GM12878 (cell line): ENCODE measurements around the gene CFAP299. TPM values are rescaled to one million over a fixed set of nuclear protein-coding genes. Genes with fewer than 3 reads are reported as not detected.
A peak's percentile ranks its signal among the peaks of the same experiment; 100 is the strongest.

ENCODE experiments used
- ATAC-seq: fragments of 200-7000 bp; cut with Tn5 transposase; 3 replicates; pipeline ENCODE4 v1.9.1; 2020; ENCODE audit warnings: mild to moderate bottlenecking, moderate library complexity
- BruUV-seq: library from RNA; stranded (reverse); fragments of 400-500 nt; replicated peaks from 2 replicates; lab custom pipeline; 2021; lab: Mats Ljungman, UMichigan
- CTCF ChIA-PET: fragments of 300-600 bp; sonication (Branson Sonifier 250); formaldehyde crosslinking; extraction: SDS; loops from one replicate; lab custom pipeline; 2021; ENCODE audit warnings: inconsistent platforms; lab: Yijun Ruan, JAX
- POLR2A ChIA-PET: fragments of 350-600 bp; formaldehyde crosslinking; extraction: SDS; loops from one replicate; lab custom pipeline; 2021; ENCODE audit warnings: inconsistent platforms; lab: Charles Lee
- RAD21 ChIA-PET: fragments of 300-600 bp; sonication (Branson Sonifier 250); formaldehyde crosslinking; loops from one replicate; lab custom pipeline; 2023; ENCODE audit warnings: antibody characterized with exemption; ENCODE audit not compliant: unreplicated experiment; lab: Charles Lee
- SMC1A ChIA-PET: fragments of 300-600 bp; sonication (Branson Sonifier 250); formaldehyde crosslinking; loops from one replicate; lab custom pipeline; 2023; ENCODE audit not compliant: unreplicated experiment, uncharacterized antibody; lab: Charles Lee
- DNase-seq: peaks from one replicate; pipeline ENCODE4 v3.0.0-alpha.2; 2011; ENCODE audit warnings: low read depth, low spot score
- FAIRE-seq: peaks from 3 replicates; lab custom pipeline; 2011; peaks lifted over from hg19 to GRCh38; lab: Jason Lieb, UNC
- H2AFZ ChIP-seq: 2 replicates; pipeline ENCODE4 v1.6.0; 2011; ENCODE audit warnings: low read depth, low read length, control low read depth; ENCODE audit not compliant: control insufficient read depth
- H3K27ac ChIP-seq: 2 replicates; pipeline ENCODE4 v1.5.1; 2011; ENCODE audit warnings: control low read depth; ENCODE audit not compliant: control insufficient read depth, insufficient read depth
- H3K27me3 ChIP-seq, 2 experiments: replicated peaks in 1 of 2; 2 replicates each; pipeline versions ENCODE4 v1.6.0 to v1.6.1; 2011; ENCODE audit warnings: low read length in 1 of 2; ENCODE audit not compliant: control insufficient read depth in 2 of 2, insufficient read depth in 2 of 2
- H3K36me3 ChIP-seq, 2 experiments: 2 replicates each; pipeline ENCODE4 v1.5.1; 2011; ENCODE audit warnings: low read length in 1 of 2; ENCODE audit not compliant: control insufficient read depth in 2 of 2, insufficient read depth in 2 of 2
- H3K4me1 ChIP-seq: 2 replicates; pipeline ENCODE4 v1.6.1; 2011; ENCODE audit warnings: mild to moderate bottlenecking, low read length, moderate library complexity, mixed read lengths; ENCODE audit not compliant: control insufficient read depth, insufficient read depth
- H3K4me2 ChIP-seq: 2 replicates; pipeline ENCODE4 v1.6.0; 2011; ENCODE audit warnings: control low read depth; ENCODE audit not compliant: control insufficient read depth, insufficient read depth
- H3K4me3 ChIP-seq: fragments of 200-600 bp; sonication (generic); 2 replicates; pipeline ENCODE4 v1.5.1; 2016
- H3K79me2 ChIP-seq: 2 replicates; pipeline ENCODE4 v1.6.0; 2011; ENCODE audit warnings: low read length; ENCODE audit not compliant: control insufficient read depth, insufficient read depth
- H3K9ac ChIP-seq: 2 replicates; pipeline ENCODE4 v1.8.0; 2011; ENCODE audit warnings: low read length, control low read depth, mixed read lengths; ENCODE audit not compliant: control insufficient read depth, insufficient read depth
- H3K9me3 ChIP-seq: replicated peaks from 3 replicates; pipeline ENCODE4 v1.5.1; 2011; ENCODE audit warnings: mild to moderate bottlenecking, low read length; ENCODE audit not compliant: control insufficient read depth, insufficient read depth
- H4K20me1 ChIP-seq: 2 replicates; pipeline ENCODE4 v1.6.0; 2011; ENCODE audit not compliant: control insufficient read depth, insufficient read depth
- BACH1 ChIP-seq: fragments of 450-650 bp; IDR thresholded peaks from 2 replicates; pipeline ENCODE4 v1.6.1; 2017; ENCODE audit warnings: mild to moderate bottlenecking, borderline replicate concordance
- CBFB ChIP-seq: IDR thresholded peaks from 2 replicates; pipeline ENCODE4 v1.6.1; 2016; ENCODE audit warnings: antibody characterized with exemption, low read depth
- DPF2 ChIP-seq: fragments of 450-650 bp; IDR thresholded peaks from 2 replicates; pipeline ENCODE4 v1.6.1; 2017; ENCODE audit warnings: mild to moderate bottlenecking
- FOXK2 ChIP-seq: fragments of 450-650 bp; IDR thresholded peaks from 2 replicates; pipeline ENCODE4 v1.6.1; 2017; ENCODE audit warnings: mild to moderate bottlenecking, moderate library complexity
- IKZF2 ChIP-seq, 2 experiments: fragments of 450-650 bp; IDR thresholded peaks; 2 replicates each; pipeline ENCODE4 v1.6.1; 2017; ENCODE audit warnings: mild to moderate bottlenecking in 2 of 2, moderate library complexity in 2 of 2
- RAD21 ChIP-seq: IDR thresholded peaks from 2 replicates; pipeline ENCODE4 v1.6.1; 2011; ENCODE audit warnings: mild to moderate bottlenecking, low read depth, low read length, moderate library complexity; ENCODE audit not compliant: insufficient read depth
- RB1 ChIP-seq: fragments of 450-650 bp; formaldehyde crosslinking; IDR thresholded peaks from 2 replicates; pipeline ENCODE4 v1.6.1; 2017; ENCODE audit warnings: mild to moderate bottlenecking, borderline replicate concordance
- RUNX3 ChIP-seq: IDR thresholded peaks from 2 replicates; pipeline ENCODE4 v1.6.1; 2012; ENCODE audit warnings: low read length, inconsistent platforms
- SIX5 ChIP-seq: IDR thresholded peaks from 2 replicates; pipeline ENCODE4 v1.6.1; 2011; ENCODE audit warnings: mild to moderate bottlenecking, low read depth, low read length, moderate library complexity; ENCODE audit not compliant: severe bottlenecking
- SMAD1 ChIP-seq: fragments of 450-650 bp; IDR thresholded peaks from 2 replicates; pipeline ENCODE4 v1.6.1; 2018; ENCODE audit warnings: mild to moderate bottlenecking, low read depth; ENCODE audit not compliant: partially characterized antibody
- SREBF1 ChIP-seq: IDR thresholded peaks from 2 replicates; pipeline ENCODE4 v1.6.1; 2012; ENCODE audit warnings: mild to moderate bottlenecking, low read length
- YBX1 ChIP-seq: fragments of 450-650 bp; IDR thresholded peaks from 2 replicates; pipeline ENCODE4 v1.6.1; 2016; ENCODE audit warnings: antibody characterized with exemption
- ZNF207 ChIP-seq: fragments of 450-650 bp; IDR thresholded peaks from 2 replicates; pipeline ENCODE4 v1.6.1; 2014; ENCODE audit warnings: antibody characterized with exemption, mild to moderate bottlenecking, borderline replicate concordance
- ZZZ3 ChIP-seq: IDR thresholded peaks from 2 replicates; pipeline ENCODE4 v1.6.1; 2011; ENCODE audit warnings: low read depth; ENCODE audit not compliant: control insufficient read depth, insufficient read length
- WGBS: methylation state at CpG from one replicate; pipeline ENCODE4 v1.1.6; 2016; ENCODE audit warnings: low lambda C conversion rate; ENCODE audit not compliant: insufficient replicate concordance, insufficient coverage; ENCODE audit errors: missing lambda C conversion rate; 5-methylcytosine and 5-hydroxymethylcytosine counted together
- in situ Hi-C: fragments of 300-500 bp; cut with MboI; formaldehyde crosslinking; loops from 9 replicates; pipeline ENCODE4 v1.14.3; 2018; ENCODE audit warnings: mixed read lengths
- intact Hi-C: fragments of 100-400 bp; cut with micrococcal nuclease; formaldehyde crosslinking; loops from one replicate; pipeline ENCODE4 v1.14.2; 2022; ENCODE audit not compliant: unreplicated experiment
- polyA plus RNA-seq, 11 experiments: library from polyadenylated mRNA; depleted of rRNA in 4 of 11; unstranded in 6 of 11; stranded (reverse) in 5 of 11; fragments of >200 nt; fragmentation: Nextera tagmentation in 4 of 11; fragmentation: Illumina TruSeq in 1 of 11; extraction: Ambion mirVana in 4 of 11; extraction: Trizol in 1 of 11; gene quantifications; 1 replicate in 1 of 11; 2 replicates in 10 of 11; pipeline versions ENCODE4 v1.2.1 to v1.2.3, GENCODE V29; 2011 to 2016; ENCODE audit warnings: inconsistent platforms in 2 of 11, missing spikeins in 2 of 11, low read depth in 1 of 11
- total RNA-seq, 4 experiments: library from RNA; depleted of rRNA in 3 of 4; stranded (reverse); fragments of >200 nt in 3 of 4; fragmentation: Illumina TruSeq in 1 of 4; extraction: Trizol in 1 of 4; gene quantifications; 2 replicates each; pipeline versions ENCODE4 v1.2.1 to v1.2.3, GENCODE V29; 2013 to 2021
- TF ChIP-seq, protein P1 (sequence below): IDR thresholded peaks from 2 replicates; pipeline ENCODE4 v1.6.1; 2012; ENCODE audit warnings: low read depth, low read length, improper control_type of control experiment
- TF ChIP-seq, protein P2 (sequence below): fragments of 450-650 bp; IDR thresholded peaks from 2 replicates; pipeline ENCODE4 v1.6.1; 2016; ENCODE audit warnings: mild to moderate bottlenecking, moderate library complexity, borderline replicate concordance

The CFAP299 gene
- total and polyA plus RNA-seq, 10 of the 15 experiments (the other 5 are each of a cell fraction or from before 2014, with no cell fraction given), result 0.06 to 0.34 TPM; not detected in 8

- TF ChIP-seq DPF2 (no peak), SIX5 (no peak), IKZF2 (IDR thresholded peaks at IDR 0.05) (no peak)
Observed at GRCh38 chr4:80362578-80363181, 27.1 kb downstream of the CFAP299 start (continued).

- SMC1A ChIA-PET, result interaction anchor here (0.6 to 3.4 kb wide), 22 partner anchors 19 to 986 kb away, joined by 3 to 56 read pairs (median 3); no protein-coding TSS in a partner anchor
- 0% methylated on average over 1 of the region's 1 CpG for WGBS
- no TSS peak for BruUV-seq
- Histone ChIP-seq H3K9me3 (peaks cover 2% of the 10 kb centered on the region; the same call in 2 of the 3 replicates), H3K4me2 (no peak overlapping the region), H3K79me2 (no peaks in the 10 kb centered on the region), H3K27me3 (no peaks in the 10 kb centered on the region), H3K36me3 (no peaks in the 10 kb centered on the region), H3K4me1 (no peaks in the 10 kb centered on the region), H3K4me3 (no peak overlapping the region), H3K27ac (no peak overlapping the region), H2AFZ (no peak overlapping the region), H4K20me1 (no peaks in the 10 kb centered on the region), H3K9ac (no peak overlapping the region)
- DNase-seq, result peak; percentile 26
- peak; percentile 91 for ATAC-seq
- CTCF ChIA-PET, result interaction anchor here (0.6 to 10.6 kb wide), 28 partner anchors 24 to 988 kb away, joined by 3 to 268 read pairs (median 4); partner anchors contain the start of gene BMP3
- intact Hi-C loops, result loop anchor here (1.0 to 10.0 kb wide), 7 partner anchors 245 to 899 kb away; no protein-coding TSS in a partner anchor
- in situ Hi-C loops, result loop anchor here (5.0 kb wide), 1 partner anchor 676 kb away; no protein-coding TSS in a partner anchor
- RAD21 ChIA-PET, result interaction anchor here (1.0 to 3.0 kb wide), 11 partner anchors 9 to 686 kb away, joined by 3 to 30 read pairs (median 6); partner anchors contain the start of gene BMP3
- FAIRE-seq, result peak; percentile 71
- POLR2A ChIA-PET, result interaction anchor here (1.0 kb wide), 1 partner anchor 674 kb away, joined by 3 read pairs; no protein-coding TSS in a partner anchor
- TF ChIP-seq SMAD1 (no peak), SREBF1 (no peak), YBX1 (no peak), SIX5 (no peak), CBFB (no peak), RB1 (no peak), FOXK2 (no peak), ZNF207 (no peak), BACH1 (no peak), RUNX3 (no peak), RAD21 (peak; percentile 85), ZZZ3 (no peak)
- TF ChIP-seq, protein P1, sequence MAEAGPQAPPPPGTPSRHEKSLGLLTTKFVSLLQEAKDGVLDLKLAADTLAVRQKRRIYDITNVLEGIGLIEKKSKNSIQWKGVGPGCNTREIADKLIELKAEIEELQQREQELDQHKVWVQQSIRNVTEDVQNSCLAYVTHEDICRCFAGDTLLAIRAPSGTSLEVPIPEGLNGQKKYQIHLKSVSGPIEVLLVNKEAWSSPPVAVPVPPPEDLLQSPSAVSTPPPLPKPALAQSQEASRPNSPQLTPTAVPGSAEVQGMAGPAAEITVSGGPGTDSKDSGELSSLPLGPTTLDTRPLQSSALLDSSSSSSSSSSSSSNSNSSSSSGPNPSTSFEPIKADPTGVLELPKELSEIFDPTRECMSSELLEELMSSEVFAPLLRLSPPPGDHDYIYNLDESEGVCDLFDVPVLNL, result no peak
- TF ChIP-seq, protein P2, sequence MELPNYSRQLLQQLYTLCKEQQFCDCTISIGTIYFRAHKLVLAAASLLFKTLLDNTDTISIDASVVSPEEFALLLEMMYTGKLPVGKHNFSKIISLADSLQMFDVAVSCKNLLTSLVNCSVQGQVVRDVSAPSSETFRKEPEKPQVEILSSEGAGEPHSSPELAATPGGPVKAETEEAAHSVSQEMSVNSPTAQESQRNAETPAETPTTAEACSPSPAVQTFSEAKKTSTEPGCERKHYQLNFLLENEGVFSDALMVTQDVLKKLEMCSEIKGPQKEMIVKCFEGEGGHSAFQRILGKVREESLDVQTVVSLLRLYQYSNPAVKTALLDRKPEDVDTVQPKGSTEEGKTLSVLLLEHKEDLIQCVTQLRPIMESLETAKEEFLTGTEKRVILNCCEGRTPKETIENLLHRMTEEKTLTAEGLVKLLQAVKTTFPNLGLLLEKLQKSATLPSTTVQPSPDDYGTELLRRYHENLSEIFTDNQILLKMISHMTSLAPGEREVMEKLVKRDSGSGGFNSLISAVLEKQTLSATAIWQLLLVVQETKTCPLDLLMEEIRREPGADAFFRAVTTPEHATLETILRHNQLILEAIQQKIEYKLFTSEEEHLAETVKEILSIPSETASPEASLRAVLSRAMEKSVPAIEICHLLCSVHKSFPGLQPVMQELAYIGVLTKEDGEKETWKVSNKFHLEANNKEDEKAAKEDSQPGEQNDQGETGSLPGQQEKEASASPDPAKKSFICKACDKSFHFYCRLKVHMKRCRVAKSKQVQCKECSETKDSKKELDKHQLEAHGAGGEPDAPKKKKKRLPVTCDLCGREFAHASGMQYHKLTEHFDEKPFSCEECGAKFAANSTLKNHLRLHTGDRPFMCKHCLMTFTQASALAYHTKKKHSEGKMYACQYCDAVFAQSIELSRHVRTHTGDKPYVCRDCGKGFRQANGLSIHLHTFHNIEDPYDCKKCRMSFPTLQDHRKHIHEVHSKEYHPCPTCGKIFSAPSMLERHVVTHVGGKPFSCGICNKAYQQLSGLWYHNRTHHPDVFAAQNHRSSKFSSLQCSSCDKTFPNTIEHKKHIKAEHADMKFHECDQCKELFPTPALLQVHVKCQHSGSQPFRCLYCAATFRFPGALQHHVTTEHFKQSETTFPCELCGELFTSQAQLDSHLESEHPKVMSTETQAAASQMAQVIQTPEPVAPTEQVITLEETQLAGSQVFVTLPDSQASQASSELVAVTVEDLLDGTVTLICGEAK, result no peak
Observed at GRCh38 chr4:80365928-80366327, 30.4 kb downstream of the CFAP299 start.
